ENCODE results near the gene SCARB2.

The SCARB2 gene

DNA sequence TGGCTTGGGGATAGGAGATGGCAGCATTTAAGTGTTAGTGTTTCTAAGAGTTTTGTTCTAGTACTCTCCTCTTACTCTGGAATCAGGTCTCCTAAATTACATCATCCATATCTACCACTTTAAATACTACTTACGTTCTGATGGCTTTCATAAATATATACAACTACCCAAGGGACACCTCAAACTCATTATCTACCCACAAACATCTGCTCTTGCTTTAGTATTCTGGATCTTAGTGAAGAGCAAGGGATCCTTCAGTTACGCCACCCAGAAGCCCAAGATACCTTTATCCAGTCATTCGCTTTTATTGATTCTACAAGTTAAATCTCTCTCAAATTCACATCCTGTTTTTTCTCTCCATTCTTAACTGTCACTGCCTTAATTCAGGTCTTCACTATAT is 72.4 kb downstream of the SCARB2 start:
- no peak for DNase-seq

DNA sequence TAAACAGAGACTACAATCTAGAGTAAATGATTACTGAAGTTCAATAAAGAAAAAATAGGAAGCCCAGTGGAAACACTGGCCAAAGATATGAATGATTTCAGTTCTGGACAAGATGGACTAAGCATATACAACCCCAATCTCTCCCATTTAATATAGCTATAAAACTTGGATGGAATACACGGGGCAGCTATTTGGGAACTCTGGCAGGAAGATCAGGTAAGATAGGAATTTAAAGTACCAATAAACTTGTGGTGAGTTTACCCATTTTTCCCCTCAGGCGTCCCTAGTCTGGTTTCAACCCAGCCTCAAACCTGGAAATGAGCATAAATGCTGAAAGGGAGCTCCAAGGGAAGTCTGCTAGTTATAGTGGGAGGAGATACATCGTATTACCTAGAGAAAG is 85.9 kb downstream of the SCARB2 start:
- DNase-seq = no peak

DNA sequence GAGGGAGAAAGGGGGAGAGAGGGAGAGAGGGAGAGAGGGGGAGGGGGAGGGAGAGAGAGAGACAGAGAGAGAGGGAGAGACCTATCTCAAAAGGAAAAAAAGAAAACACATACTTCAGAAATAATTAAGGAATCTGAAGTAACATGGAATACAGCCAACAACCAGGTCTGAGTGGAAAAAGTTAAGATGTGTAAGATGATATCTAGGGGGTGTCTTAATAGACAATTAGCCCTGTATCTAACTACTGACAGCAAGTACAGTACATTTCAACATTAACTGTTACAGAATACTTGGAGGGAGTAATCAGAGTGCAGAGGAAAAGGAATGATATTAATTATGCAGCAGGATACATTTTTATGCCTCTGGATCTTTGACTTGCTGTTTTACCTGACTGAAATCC is 87.8 kb downstream of the SCARB2 start:
- no peak for DNase-seq

DNA sequence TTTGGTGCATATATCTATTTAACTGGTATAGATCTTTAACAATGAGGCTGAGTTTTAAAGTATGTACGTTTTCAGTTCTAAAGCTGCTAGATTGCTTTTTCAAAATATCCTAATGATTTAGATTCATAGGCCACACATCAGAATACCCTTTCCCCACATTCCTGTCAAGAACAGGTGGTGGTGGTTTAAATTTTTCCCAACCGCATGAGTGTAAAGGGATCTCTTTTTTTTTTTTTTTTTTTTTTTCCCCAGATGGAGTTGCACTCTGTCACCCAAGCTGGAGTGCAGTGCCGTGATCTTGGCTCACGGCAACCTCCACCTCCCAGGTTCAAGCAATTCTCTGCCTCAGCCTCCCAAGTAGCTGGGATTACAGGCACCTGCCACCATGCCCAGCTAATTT is 93.4 kb downstream of the SCARB2 start:
- no peak for DNase-seq

DNA sequence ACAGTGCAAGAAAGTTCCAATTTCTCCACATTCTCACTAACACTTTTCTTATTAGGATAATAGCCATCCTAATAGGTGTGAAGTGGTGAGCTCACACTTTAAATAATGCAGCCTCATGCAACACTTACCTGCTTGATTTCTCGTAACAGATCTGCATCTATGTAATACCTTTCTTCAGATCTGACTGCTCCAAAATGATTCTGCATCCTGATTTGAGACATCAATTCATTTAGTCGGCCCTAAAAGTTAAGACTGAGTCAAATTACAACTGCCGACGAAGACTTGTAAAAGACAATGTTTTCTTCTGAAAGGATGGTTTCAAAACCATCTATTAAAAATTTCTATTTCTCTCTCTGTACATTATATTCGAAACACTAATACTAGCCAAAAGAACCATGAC is 96.1 kb downstream of the SCARB2 start:
- no peak for DNase-seq

DNA sequence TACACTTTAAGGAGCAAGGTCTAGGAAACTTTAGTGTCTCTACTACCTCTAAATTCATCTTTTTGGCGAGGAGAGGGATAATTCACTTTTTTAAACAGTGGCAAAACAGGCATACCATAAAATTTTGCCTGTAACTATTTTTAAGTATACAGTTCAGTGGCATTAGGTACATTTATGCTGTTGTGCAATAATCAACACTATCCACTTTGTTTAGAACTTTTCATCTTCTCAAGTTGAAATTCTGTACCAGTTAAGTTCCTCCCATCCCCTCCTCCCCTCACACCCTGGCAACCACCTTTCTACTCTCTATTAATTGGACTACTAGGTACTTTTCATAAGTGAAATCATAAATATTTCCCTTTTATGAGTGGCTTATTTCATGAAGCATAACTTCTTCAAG is 96.8 kb downstream of the SCARB2 start:
- no peak for DNase-seq

All from activated CD4-positive, CD25-positive, alpha-beta regulatory T cell treated with anti-CD3 and anti-CD28 coated beads, Interleukin-2, amount 50 U/mL, for 72 hours (primary cell).